DND-41 (cell line): ENCODE data around the gene NR2F1-AS1.

ENCODE experiments used
- ATAC-seq: fragments of 200-7000 bp; cut with Tn5 transposase; 3 replicates; pipeline ENCODE4 v1.9.1; 2021; ENCODE audit warnings: low read depth; ENCODE audit not compliant: insufficient read depth
- DNase-seq: peaks from one replicate; pipeline ENCODE4 v3.0.0-alpha.2; 2020
- H2AFZ ChIP-seq: 2 replicates; pipeline ENCODE4 v1.6.0; 2012; ENCODE audit warnings: low read depth, low read length
- H3K27ac ChIP-seq: 2 replicates; pipeline ENCODE4 v1.5.1; 2012; ENCODE audit warnings: low read length, inconsistent platforms
- H3K27me3 ChIP-seq: fragments of 200-600 bp; sonication (generic); 2 replicates; pipeline ENCODE4 v1.6.0; 2012; ENCODE audit warnings: low read length, mild to moderate bottlenecking, inconsistent platforms; ENCODE audit not compliant: insufficient read depth, poor library complexity
- H3K36me3 ChIP-seq: 2 replicates; pipeline ENCODE4 v1.5.1; 2012; ENCODE audit warnings: low read length, inconsistent platforms; ENCODE audit not compliant: insufficient read depth
- H3K4me1 ChIP-seq: 2 replicates; pipeline ENCODE4 v1.5.1; 2012; ENCODE audit warnings: mild to moderate bottlenecking, low read length; ENCODE audit not compliant: insufficient read depth
- H3K4me2 ChIP-seq: 2 replicates; pipeline ENCODE4 v1.6.0; 2012; ENCODE audit warnings: mild to moderate bottlenecking, moderate library complexity, low read length, inconsistent platforms; ENCODE audit not compliant: insufficient read depth
- H3K4me3 ChIP-seq, 2 experiments: fragments of 200-600 bp in 1 of 2; shearing (Covaris generic) in 1 of 2; 2 replicates each; pipeline ENCODE4 v1.5.1; 2012 to 2016; ENCODE audit warnings: inconsistent platforms in 2 of 2, low read length in 2 of 2, mild to moderate bottlenecking in 2 of 2, low read depth in 1 of 2, moderate library complexity in 1 of 2
- H3K79me2 ChIP-seq: 2 replicates; pipeline ENCODE4 v1.6.0; 2012; ENCODE audit warnings: low read length, inconsistent platforms; ENCODE audit not compliant: insufficient read depth
- H3K9ac ChIP-seq: 2 replicates; pipeline ENCODE4 v1.6.0; 2012; ENCODE audit warnings: low read depth, mild to moderate bottlenecking, inconsistent platforms, low read length, moderate library complexity
- H3K9me3 ChIP-seq: 2 replicates; pipeline ENCODE4 v1.5.1; 2012; ENCODE audit warnings: low read length, moderate library complexity, mild to moderate bottlenecking, inconsistent platforms; ENCODE audit not compliant: insufficient read depth, severe bottlenecking
- H4K20me1 ChIP-seq: 2 replicates; pipeline ENCODE4 v1.6.0; 2012; ENCODE audit warnings: low read length; ENCODE audit not compliant: insufficient read depth
- EZH2 ChIP-seq: IDR thresholded peaks from 3 replicates; pipeline ENCODE4 v1.6.1; 2012; ENCODE audit warnings: borderline replicate concordance, low read depth, mild to moderate bottlenecking, moderate library complexity, low read length, inconsistent platforms; ENCODE audit not compliant: severe bottlenecking
- TF ChIP-seq, protein P1 (sequence below): IDR thresholded peaks from 2 replicates; pipeline ENCODE4 v1.5.1; 2012; ENCODE audit warnings: borderline replicate concordance, low read length, moderate library complexity, mild to moderate bottlenecking; ENCODE audit not compliant: poor library complexity, severe bottlenecking; ENCODE audit errors: extremely low read depth

Gene NR2F1-AS1

DNA sequence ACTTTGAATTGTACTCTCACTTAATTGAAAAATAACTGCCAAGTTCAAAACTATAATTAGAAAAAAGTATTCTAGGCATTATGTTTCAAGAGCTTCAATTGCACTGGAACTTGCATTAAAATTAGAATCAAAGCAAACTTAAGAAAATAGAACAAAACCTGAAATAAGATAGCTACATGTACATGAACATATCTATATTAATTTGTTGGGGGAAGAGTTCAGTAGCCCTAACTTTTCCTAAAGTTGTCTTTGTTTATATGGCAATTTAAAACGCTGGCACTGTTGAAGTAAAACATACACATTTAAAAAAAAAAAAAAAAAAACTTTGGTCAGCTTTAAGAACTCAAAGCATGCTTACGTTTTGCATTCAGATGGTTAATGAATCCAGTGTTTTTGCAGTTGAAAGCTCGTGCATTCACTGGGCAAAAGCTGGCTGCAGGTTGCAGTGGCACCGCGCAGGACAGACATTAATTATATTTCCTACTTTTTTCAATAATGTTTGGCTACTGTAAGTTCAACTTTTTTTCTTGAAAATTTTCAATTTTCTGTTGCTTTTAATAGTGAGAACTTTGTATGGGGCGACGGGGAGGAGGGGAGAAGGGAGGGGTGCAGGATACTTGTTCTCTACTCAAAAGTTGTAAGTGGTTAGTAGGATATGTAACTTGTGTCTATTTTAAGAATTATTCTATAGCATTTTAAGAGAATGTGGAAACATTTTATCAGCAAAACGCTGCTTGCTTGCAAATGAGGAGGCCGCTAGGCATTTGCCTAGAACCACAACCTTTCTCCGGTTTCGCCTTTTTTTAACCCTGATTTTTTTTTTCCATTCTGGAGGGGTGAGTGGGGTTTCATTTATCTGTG, 5.9 kb upstream of the NR2F1-AS1 start:
- Histone ChIP-seq H3K9me3 (no peaks in the 10 kb centered on the region), H3K4me2 (no peak overlapping the region), H3K4me3 (no peak overlapping the region), H3K27ac (no peak overlapping the region), H3K79me2 (no peaks in the 10 kb centered on the region), H4K20me1 (no peaks in the 10 kb centered on the region), H3K27me3 (peaks cover 30% of the 10 kb centered on the region), H2AFZ (no peak overlapping the region), H3K4me1 (peaks cover 20% of the 10 kb centered on the region), H3K9ac (no peak overlapping the region), H3K36me3 (no peaks in the 10 kb centered on the region)
- DNase-seq (no peak), ATAC-seq (no peak)
- TF ChIP-seq, protein P1, sequence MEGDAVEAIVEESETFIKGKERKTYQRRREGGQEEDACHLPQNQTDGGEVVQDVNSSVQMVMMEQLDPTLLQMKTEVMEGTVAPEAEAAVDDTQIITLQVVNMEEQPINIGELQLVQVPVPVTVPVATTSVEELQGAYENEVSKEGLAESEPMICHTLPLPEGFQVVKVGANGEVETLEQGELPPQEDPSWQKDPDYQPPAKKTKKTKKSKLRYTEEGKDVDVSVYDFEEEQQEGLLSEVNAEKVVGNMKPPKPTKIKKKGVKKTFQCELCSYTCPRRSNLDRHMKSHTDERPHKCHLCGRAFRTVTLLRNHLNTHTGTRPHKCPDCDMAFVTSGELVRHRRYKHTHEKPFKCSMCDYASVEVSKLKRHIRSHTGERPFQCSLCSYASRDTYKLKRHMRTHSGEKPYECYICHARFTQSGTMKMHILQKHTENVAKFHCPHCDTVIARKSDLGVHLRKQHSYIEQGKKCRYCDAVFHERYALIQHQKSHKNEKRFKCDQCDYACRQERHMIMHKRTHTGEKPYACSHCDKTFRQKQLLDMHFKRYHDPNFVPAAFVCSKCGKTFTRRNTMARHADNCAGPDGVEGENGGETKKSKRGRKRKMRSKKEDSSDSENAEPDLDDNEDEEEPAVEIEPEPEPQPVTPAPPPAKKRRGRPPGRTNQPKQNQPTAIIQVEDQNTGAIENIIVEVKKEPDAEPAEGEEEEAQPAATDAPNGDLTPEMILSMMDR: no peak
- TF ChIP-seq EZH2: no peak

DNA sequence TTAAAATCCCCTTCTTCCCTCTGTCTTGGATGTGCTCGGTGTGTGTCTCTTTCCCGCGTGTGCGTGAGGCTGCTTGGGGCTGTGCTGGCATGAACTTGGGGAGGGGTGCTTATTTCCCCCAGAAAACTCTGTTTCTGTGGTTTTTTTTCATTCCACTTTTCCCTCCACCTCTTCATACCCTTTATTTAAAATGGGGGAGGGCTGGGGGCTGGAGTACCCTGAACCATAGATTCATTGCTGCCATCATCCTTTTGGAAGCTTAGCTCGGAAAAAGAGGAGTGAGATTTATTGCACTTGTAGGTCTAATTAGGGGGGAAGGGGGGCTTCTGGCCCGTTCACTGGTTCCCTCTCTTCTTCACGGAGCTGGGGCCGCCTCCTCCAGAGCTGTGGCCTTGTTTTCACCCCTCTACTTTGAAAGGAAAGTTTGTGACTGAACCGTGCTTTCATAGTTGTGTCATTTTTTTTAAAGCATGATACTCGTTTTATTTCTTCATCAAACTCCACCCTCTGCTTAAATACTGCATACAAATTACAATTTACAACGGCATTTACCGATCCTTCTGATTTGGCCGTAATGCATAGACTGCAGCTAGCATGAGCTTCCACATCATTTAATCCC, 4.9 kb upstream of the NR2F1-AS1 start:
- H3K79me2 ChIP-seq: no peaks in the 10 kb centered on the region
- no peak overlapping the region for H2AFZ ChIP-seq
- TF ChIP-seq, protein P1: no peak
- TF ChIP-seq EZH2: no peak
- H3K4me1 ChIP-seq: peaks cover 24% of the 10 kb centered on the region
- no peaks in the 10 kb centered on the region for H3K9me3 ChIP-seq
- no peaks in the 10 kb centered on the region for H3K36me3 ChIP-seq
- no peak for DNase-seq
- H4K20me1 ChIP-seq: no peaks in the 10 kb centered on the region
- H3K4me3 ChIP-seq: no peak overlapping the region; a peak in 1 of 4 replicates
- H3K27ac ChIP-seq: no peak overlapping the region
- H3K4me2 ChIP-seq: peak overlapping the region; percentile 91; the same call in 1 of the 2 replicates
- H3K27me3 ChIP-seq: peaks cover 33% of the 10 kb centered on the region
- H3K9ac ChIP-seq: no peak overlapping the region
- ATAC-seq: no peak

DNA sequence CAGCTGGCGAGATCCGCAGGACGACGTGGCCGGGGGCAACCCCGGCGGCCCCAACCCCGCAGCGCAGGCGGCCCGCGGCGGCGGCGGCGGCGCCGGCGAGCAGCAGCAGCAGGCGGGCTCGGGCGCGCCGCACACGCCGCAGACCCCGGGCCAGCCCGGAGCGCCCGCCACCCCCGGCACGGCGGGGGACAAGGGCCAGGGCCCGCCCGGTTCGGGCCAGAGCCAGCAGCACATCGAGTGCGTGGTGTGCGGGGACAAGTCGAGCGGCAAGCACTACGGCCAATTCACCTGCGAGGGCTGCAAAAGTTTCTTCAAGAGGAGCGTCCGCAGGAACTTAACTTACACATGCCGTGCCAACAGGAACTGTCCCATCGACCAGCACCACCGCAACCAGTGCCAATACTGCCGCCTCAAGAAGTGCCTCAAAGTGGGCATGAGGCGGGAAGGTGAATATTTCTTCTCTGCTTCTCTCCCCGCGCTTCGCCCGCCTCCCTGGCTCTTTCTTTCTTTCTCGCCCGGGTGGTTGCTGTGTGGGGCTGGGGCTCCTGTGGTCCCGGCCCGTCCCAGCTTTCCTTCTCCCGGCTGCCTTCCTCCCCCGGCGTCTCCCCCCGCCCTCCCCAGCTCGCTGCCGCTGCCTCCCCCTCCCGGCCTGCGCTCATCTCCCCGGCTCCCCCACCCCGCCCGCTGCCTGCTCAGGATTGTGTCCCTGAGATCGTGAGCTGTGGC, 4.2 kb upstream of the NR2F1-AS1 start:
- DNase-seq: no peak
- peak overlapping the region; percentile 91 for H3K4me2 ChIP-seq
- H4K20me1 ChIP-seq: no peaks in the 10 kb centered on the region
- no peaks in the 10 kb centered on the region for H3K36me3 ChIP-seq
- no peaks in the 10 kb centered on the region for H3K9me3 ChIP-seq
- peaks cover 24% of the 10 kb centered on the region for H3K4me1 ChIP-seq
- H3K27me3 ChIP-seq: peaks cover 33% of the 10 kb centered on the region
- no peak overlapping the region for H3K27ac ChIP-seq
- H3K79me2 ChIP-seq: no peaks in the 10 kb centered on the region
- ATAC-seq: peak; percentile 8; the same call in 1 of the 3 replicates
- peak overlapping the region; percentile 36; the same call in 1 of the 2 replicates for H3K9ac ChIP-seq
- TF ChIP-seq, protein P1: no peak
- no peak for TF ChIP-seq EZH2
- H2AFZ ChIP-seq: peak overlapping the region; percentile 60; the same call in 1 of the 2 replicates
- H3K4me3 ChIP-seq: peak overlapping the region in 1 of 2 experiments; percentile 60; a peak in 3 of 4 replicates
